ENCODE measurements around the gene TNRC18.

Gene TNRC18

GRCh38 chr7:5439209-5439571 lies 15.6 kb upstream of the TNRC18 start:
- Histone ChIP-seq H3K27me3 (ENCODE audit: insufficient read depth, low read length, poor library complexity, severe bottlenecking) (no peaks in the 10 kb centered on the region), H3K36me3 (ENCODE audit: insufficient read depth, low read length) (no peaks in the 10 kb centered on the region), H3K9ac (ENCODE audit: low read depth, low read length, poor library complexity, severe bottlenecking) (no peak overlapping the region), H3K4me1 (ENCODE audit: insufficient read depth, low read length, poor library complexity, severe bottlenecking) (no peaks in the 10 kb centered on the region), H3K4me3 (ENCODE audit: low read length, poor library complexity, severe bottlenecking) (no peak overlapping the region), H3K79me2 (ENCODE audit: insufficient read depth, low read length) (0 out of 2 replicates have a peak, but pooled peaks cover 3% of the 10 kb centered on the region), H2AFZ (ENCODE audit: low read length) (no peak overlapping the region), H4K20me1 (ENCODE audit: insufficient read depth, low read length, poor library complexity, severe bottlenecking) (no peaks in the 10 kb centered on the region), H3K9me2 (replicated peaks; ENCODE audit: low read depth, low read length) (no peaks in the 10 kb centered on the region), H3F3A (ENCODE audit: low read depth) (no peaks in the 10 kb centered on the region), H3K9me3 (ENCODE audit: insufficient read depth, low read depth, low read length) (no peaks in the 10 kb centered on the region), H3K4me2 (ENCODE audit: low read depth, low read length, poor library complexity, severe bottlenecking) (no peak overlapping the region)
- TF ChIP-seq CTCF (conservative IDR thresholded peaks at IDR 0.05; ENCODE audit: low read length): no peak
- no peak for TF ChIP-seq EZH2phosphoT487 (IDR thresholded peaks at IDR 0.05; ENCODE audit: borderline replicate concordance)

- Histone ChIP-seq H3K4me2 (ENCODE audit: low read depth, low read length, poor library complexity, severe bottlenecking) (no peak overlapping the region), H3K27me3 (ENCODE audit: insufficient read depth, low read length, poor library complexity, severe bottlenecking) (no peaks in the 10 kb centered on the region), H3K9me2 (replicated peaks; ENCODE audit: low read depth, low read length) (no peaks in the 10 kb centered on the region), H3K79me2 (ENCODE audit: insufficient read depth, low read length) (peaks cover 5% of the 10 kb centered on the region; the same call in 1 of the 2 replicates), H4K20me1 (ENCODE audit: insufficient read depth, low read length, poor library complexity, severe bottlenecking) (no peaks in the 10 kb centered on the region), H3K4me1 (ENCODE audit: insufficient read depth, low read length, poor library complexity, severe bottlenecking) (no peaks in the 10 kb centered on the region), H3K36me3 (ENCODE audit: insufficient read depth, low read length) (no peaks in the 10 kb centered on the region), H2AFZ (ENCODE audit: low read length) (no peak overlapping the region), H3K4me3 (ENCODE audit: low read length, poor library complexity, severe bottlenecking) (no peak overlapping the region), H3K9me3 (ENCODE audit: insufficient read depth, low read depth, low read length) (no peaks in the 10 kb centered on the region), H3K9ac (ENCODE audit: low read depth, low read length, poor library complexity, severe bottlenecking) (no peak overlapping the region), H3F3A (ENCODE audit: low read depth) (no peaks in the 10 kb centered on the region)
- TF ChIP-seq EZH2phosphoT487 (IDR thresholded peaks at IDR 0.05; ENCODE audit: borderline replicate concordance): no peak
- no peak for TF ChIP-seq CTCF (conservative IDR thresholded peaks at IDR 0.05; ENCODE audit: low read length)
Measured at GRCh38 chr7:5437987-5438386, 14.4 kb upstream of the TNRC18 start.

DNA sequence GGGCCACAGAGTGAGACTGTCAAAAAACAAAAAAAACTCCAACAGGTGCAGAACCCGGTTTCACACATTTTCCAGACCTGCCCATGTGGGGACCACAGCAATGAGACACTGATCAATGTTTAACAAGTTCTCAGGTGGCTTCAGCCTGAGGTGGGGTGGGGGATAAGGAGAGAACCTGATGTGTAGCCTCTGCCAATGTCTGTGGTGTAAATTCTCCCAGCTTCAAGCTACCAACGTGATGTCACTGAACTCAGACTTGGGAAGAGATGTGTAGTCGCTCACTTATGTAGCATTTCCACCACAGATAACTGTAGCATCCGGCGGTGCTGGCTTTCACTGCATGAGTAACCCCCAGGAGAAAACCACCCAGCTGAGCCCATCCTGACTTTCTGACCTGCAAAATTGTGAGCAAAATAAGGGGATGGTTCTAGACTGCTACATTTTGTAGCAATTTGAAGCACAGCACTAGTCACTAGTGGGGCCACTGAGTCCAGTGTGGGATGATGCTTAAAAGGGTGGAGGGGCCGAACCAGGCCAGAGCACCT lies 13.8 kb upstream of the TNRC18 start:
- Histone ChIP-seq H3K36me3 (ENCODE audit: insufficient read depth, low read length) (no peaks in the 10 kb centered on the region), H3K9me3 (ENCODE audit: insufficient read depth, low read depth, low read length) (no peaks in the 10 kb centered on the region), H3K9ac (ENCODE audit: low read depth, low read length, poor library complexity, severe bottlenecking) (no peak overlapping the region), H3F3A (ENCODE audit: low read depth) (no peaks in the 10 kb centered on the region), H3K4me3 (ENCODE audit: low read length, poor library complexity, severe bottlenecking) (no peak overlapping the region), H3K4me1 (ENCODE audit: insufficient read depth, low read length, poor library complexity, severe bottlenecking) (no peaks in the 10 kb centered on the region), H2AFZ (ENCODE audit: low read length) (no peak overlapping the region), H3K27me3 (ENCODE audit: insufficient read depth, low read length, poor library complexity, severe bottlenecking) (no peaks in the 10 kb centered on the region), H3K79me2 (ENCODE audit: insufficient read depth, low read length) (peaks cover 10% of the 10 kb centered on the region; the same call in 1 of the 2 replicates), H3K4me2 (ENCODE audit: low read depth, low read length, poor library complexity, severe bottlenecking) (no peak overlapping the region), H4K20me1 (ENCODE audit: insufficient read depth, low read length, poor library complexity, severe bottlenecking) (no peaks in the 10 kb centered on the region), H3K9me2 (replicated peaks; ENCODE audit: low read depth, low read length) (no peaks in the 10 kb centered on the region)
- TF ChIP-seq CTCF (conservative IDR thresholded peaks at IDR 0.05; ENCODE audit: low read length) (no peak), EZH2phosphoT487 (IDR thresholded peaks at IDR 0.05; ENCODE audit: borderline replicate concordance) (no peak)
